ENCODE measurements around the gene TRANK1.

- TF ChIP-seq EZH2 (IDR thresholded peaks at IDR 0.05; ENCODE audit: low read length, unreplicated experiment) (no peak), CTCF (conservative IDR thresholded peaks at IDR 0.05; ENCODE audit: low read depth, low read length) (no peak), EZH2phosphoT487 (IDR thresholded peaks at IDR 0.05; ENCODE audit: borderline replicate concordance, low read length) (no peak)
These were observed 19.9 kb downstream of the TRANK1 start for GRCh38 chr3:36924744-36925521.
